H1 (cell line): Measurements from ENCODE around the gene PAGE2B. TPM values are rescaled to one million over a fixed set of nuclear protein-coding genes. Genes with fewer than 3 reads are reported as not detected.

ENCODE experiments used
- CTCF ChIA-PET: fragments of 300-600 bp; sonication (Branson Sonifier 250); formaldehyde crosslinking; loops from one replicate; lab custom pipeline; 2021; ENCODE audit not compliant: partially characterized antibody; lab: Charles Lee
- POLR2A ChIA-PET: fragments of 300-600 bp; sonication (Branson Sonifier 250); formaldehyde crosslinking; loops from one replicate; lab custom pipeline; 2021; ENCODE audit warnings: inconsistent platforms; ENCODE audit not compliant: partially characterized antibody; lab: Charles Lee
- DNase-seq, 2 experiments: peaks; one replicate each; pipeline versions ENCODE4 v3.0.0 to v3.0.0-alpha.2; 2010 to 2022; ENCODE audit warnings: low spot score in 2 of 2, low read depth in 1 of 2, mixed read lengths in 1 of 2
- FAIRE-seq: peaks from 2 replicates; lab custom pipeline; 2011; peaks lifted over from hg19 to GRCh38; lab: Jason Lieb, UNC
- H2AFZ ChIP-seq: 2 replicates; pipeline ENCODE4 v1.8.1; 2012; ENCODE audit warnings: low read length, inconsistent platforms
- H2AK5ac ChIP-seq: 2 replicates; pipeline ENCODE4 v1.6.1; 2013; ENCODE audit warnings: low read depth, low read length
- H2BK120ac ChIP-seq: replicated peaks from 2 replicates; pipeline ENCODE3; 2013; ENCODE audit warnings: low read depth, low read length, inconsistent platforms
- H2BK12ac ChIP-seq: 2 replicates; pipeline ENCODE4 v1.6.1; 2013; ENCODE audit warnings: low read depth, low read length
- H2BK15ac ChIP-seq: 2 replicates; pipeline ENCODE4 v1.6.1; 2013; ENCODE audit warnings: low read length
- H2BK20ac ChIP-seq: 2 replicates; pipeline ENCODE4 v1.6.1; 2013; ENCODE audit warnings: low read length
- H2BK5ac ChIP-seq: 2 replicates; pipeline ENCODE4 v1.6.1; 2013; ENCODE audit warnings: low read depth, low read length
- H3K14ac ChIP-seq: 2 replicates; pipeline ENCODE4 v1.6.1; 2013; ENCODE audit warnings: inconsistent platforms; ENCODE audit not compliant: insufficient read length
- H3K18ac ChIP-seq: 2 replicates; pipeline ENCODE4 v1.6.1; 2013; ENCODE audit warnings: low read length; ENCODE audit errors: extremely low read depth
- H3K23ac ChIP-seq: 2 replicates; pipeline ENCODE4 v1.6.1; 2013; ENCODE audit warnings: inconsistent platforms; ENCODE audit not compliant: insufficient read length
- H3K23me2 ChIP-seq: 2 replicates; pipeline ENCODE4 v1.6.1; 2013; ENCODE audit warnings: low read depth, low read length
- H3K27ac ChIP-seq: 2 replicates; pipeline ENCODE4 v1.6.1; 2011; ENCODE audit warnings: low read depth, low read length, inconsistent platforms
- H3K27me3 ChIP-seq, 4 experiments: replicated peaks in 1 of 4; 1 replicate in 1 of 4; 2 replicates in 3 of 4; pipeline versions ENCODE4 v1.6.1 to v1.8.1; 2011 to 2013; ENCODE audit warnings: low read length in 3 of 4, mild to moderate bottlenecking in 3 of 4, inconsistent platforms in 2 of 4, mixed read lengths in 2 of 4, moderate library complexity in 1 of 4; ENCODE audit not compliant: control insufficient read depth in 3 of 4, insufficient read depth in 3 of 4; ENCODE audit errors: extremely low read depth in 1 of 4
- H3K36me3 ChIP-seq, 4 experiments: 2 replicates each; pipeline versions ENCODE4 v1.6.1 to v1.8.1; 2011 to 2013; ENCODE audit warnings: mild to moderate bottlenecking in 4 of 4, low read length in 3 of 4, moderate library complexity in 2 of 4, control low read depth in 1 of 4, inconsistent platforms in 1 of 4; ENCODE audit not compliant: insufficient read depth in 4 of 4, control insufficient read depth in 2 of 4
- H3K4ac ChIP-seq: replicated peaks from 2 replicates; pipeline ENCODE3; 2013; ENCODE audit warnings: low read length, low read depth, mixed read lengths, inconsistent platforms; ENCODE audit not compliant: insufficient read length
- H3K4me1 ChIP-seq, 4 experiments: replicated peaks in 1 of 4; 1 replicate in 1 of 4; 2 replicates in 3 of 4; pipeline versions ENCODE4 v1.6.1 to v1.8.1; 2011 to 2013; ENCODE audit warnings: low read length in 3 of 4, inconsistent platforms in 2 of 4, mixed read lengths in 1 of 4; ENCODE audit not compliant: insufficient read depth in 4 of 4, control insufficient read depth in 3 of 4
- H3K4me2 ChIP-seq, 2 experiments: 2 replicates each; pipeline versions ENCODE4 v1.6.1 to v1.8.1; 2011 to 2013; ENCODE audit warnings: low read depth in 2 of 2, low read length in 2 of 2, control low read depth in 1 of 2, inconsistent platforms in 1 of 2, mild to moderate bottlenecking in 1 of 2; ENCODE audit not compliant: insufficient read depth in 1 of 2
- H3K4me3 ChIP-seq, 4 experiments: fragments of 200-600, 300-600 bp in 1 of 4; sonication (generic), shearing (Covaris generic), sonication (Bioruptor Twin) in 1 of 4; 2 replicates each; pipeline versions ENCODE4 v1.5.1 to v1.8.1; 2011 to 2016; ENCODE audit warnings: low read length in 4 of 4, low read depth in 3 of 4, control low read depth in 2 of 4, inconsistent platforms in 2 of 4, mild to moderate bottlenecking in 2 of 4, mixed read lengths in 1 of 4, moderate library complexity in 1 of 4; ENCODE audit not compliant: insufficient read depth in 2 of 4; ENCODE audit errors: extremely low read depth in 1 of 4
- H3K56ac ChIP-seq: replicated peaks from 2 replicates; pipeline ENCODE3; 2013; ENCODE audit warnings: low read depth, mild to moderate bottlenecking, mixed read lengths, low read length, inconsistent platforms; ENCODE audit not compliant: insufficient read length
- H3K79me1 ChIP-seq: 2 replicates; pipeline ENCODE4 v1.6.1; 2013; ENCODE audit warnings: low read depth, low read length, control low read depth
- H3K79me2 ChIP-seq, 2 experiments: 2 replicates each; pipeline versions ENCODE4 v1.6.1 to v1.8.1; 2012 to 2013; ENCODE audit warnings: low read length in 2 of 2, mild to moderate bottlenecking in 2 of 2, inconsistent platforms in 1 of 2; ENCODE audit not compliant: insufficient read depth in 2 of 2, control insufficient read depth in 1 of 2
- H3K9ac ChIP-seq, 4 experiments: replicated peaks in 1 of 4; 1 replicate in 1 of 4; 2 replicates in 3 of 4; pipeline versions ENCODE4 v1.6.1 to v1.8.1; 2011 to 2013; ENCODE audit warnings: low read depth in 3 of 4, low read length in 3 of 4, control low read depth in 2 of 4, mild to moderate bottlenecking in 2 of 4, moderate library complexity in 2 of 4, inconsistent platforms in 1 of 4; ENCODE audit errors: extremely low read depth in 1 of 4
- H3K9me3 ChIP-seq, 2 experiments: 2 replicates each; pipeline versions ENCODE4 v1.6.1 to v1.8.1; 2012 to 2013; ENCODE audit warnings: mild to moderate bottlenecking in 2 of 2, moderate library complexity in 2 of 2, control low read depth in 1 of 2, inconsistent platforms in 1 of 2, low read depth in 1 of 2, low read length in 1 of 2, mixed read lengths in 1 of 2; ENCODE audit not compliant: insufficient read depth in 2 of 2
- H4K20me1 ChIP-seq, 2 experiments: replicated peaks in 1 of 2; 2 replicates each; pipeline versions ENCODE3 to v1.8.1; 2011 to 2013; ENCODE audit warnings: inconsistent platforms in 2 of 2, low read length in 2 of 2, mild to moderate bottlenecking in 1 of 2; ENCODE audit not compliant: insufficient read depth in 2 of 2, control insufficient read depth in 1 of 2
- H4K5ac ChIP-seq: 2 replicates; pipeline ENCODE4 v1.6.1; 2013; ENCODE audit warnings: low read length, low read depth, mixed read lengths, inconsistent platforms; ENCODE audit not compliant: insufficient read length
- H4K8ac ChIP-seq: 2 replicates; pipeline ENCODE4 v1.8.0; 2013; ENCODE audit warnings: mild to moderate bottlenecking, moderate library complexity, low read length, inconsistent platforms; ENCODE audit not compliant: insufficient read depth; ENCODE audit errors: extremely low read depth
- H4K91ac ChIP-seq: replicated peaks from 2 replicates; pipeline ENCODE3; 2013; ENCODE audit warnings: low read length, mixed read lengths, inconsistent platforms; ENCODE audit not compliant: insufficient read length
- BCL11A ChIP-seq, 2 experiments: IDR thresholded peaks; one replicate each; pipeline ENCODE4 v1.6.1; 2011; ENCODE audit warnings: low read depth in 2 of 2, low read length in 2 of 2, mild to moderate bottlenecking in 2 of 2
- BRCA1 ChIP-seq: IDR thresholded peaks from 2 replicates; pipeline ENCODE4 v1.6.1; 2012; ENCODE audit warnings: low read depth, low read length, improper control_type of control experiment
- CHD1 ChIP-seq: IDR thresholded peaks from 2 replicates; pipeline ENCODE4 v1.6.1; 2012; ENCODE audit warnings: low read depth, low read length, improper control_type of control experiment
- CREB1 ChIP-seq: IDR thresholded peaks from 2 replicates; pipeline ENCODE4 v1.6.1; 2012; ENCODE audit warnings: inconsistent platforms
- EGR1 ChIP-seq: IDR thresholded peaks from 2 replicates; pipeline ENCODE4 v1.6.1; 2011; ENCODE audit warnings: low read depth, low read length, borderline replicate concordance
- EZH2 ChIP-seq: fragments of 200-600 bp; sonication (generic); IDR thresholded peaks from 2 replicates; pipeline ENCODE4 v1.7.1; 2012; ENCODE audit warnings: low read depth, mild to moderate bottlenecking, moderate library complexity, low read length, inconsistent platforms; ENCODE audit not compliant: severe bottlenecking
- FOSL1 ChIP-seq: IDR thresholded peaks from 2 replicates; pipeline ENCODE4 v1.6.1; 2011; ENCODE audit warnings: mild to moderate bottlenecking, low read depth, low read length, moderate library complexity; ENCODE audit not compliant: insufficient read depth
- POLR2A ChIP-seq, 2 experiments: IDR thresholded peaks; 1 replicate in 1 of 2; 2 replicates in 1 of 2; pipeline ENCODE4 v1.6.1; 2011; ENCODE audit warnings: low read depth in 2 of 2, low read length in 2 of 2, mild to moderate bottlenecking in 2 of 2; ENCODE audit errors: control extremely low read depth in 1 of 2
- RXRA ChIP-seq: IDR thresholded peaks from 2 replicates; pipeline ENCODE4 v1.6.1; 2011; ENCODE audit warnings: low read depth, mild to moderate bottlenecking, low read length, moderate library complexity; ENCODE audit not compliant: insufficient read depth
- SP1 ChIP-seq: IDR thresholded peaks from 2 replicates; pipeline ENCODE4 v1.6.1; 2011; ENCODE audit warnings: low read depth, low read length
- TEAD4 ChIP-seq: IDR thresholded peaks from 2 replicates; pipeline ENCODE4 v1.6.1; 2012; ENCODE audit warnings: low read depth, low read length, inconsistent platforms, mixed read lengths
- ZNF274 ChIP-seq: IDR thresholded peaks from 2 replicates; pipeline ENCODE4 v1.7.0; 2012; ENCODE audit warnings: low read length, borderline replicate concordance; ENCODE audit errors: extremely low read depth
- WGBS, 2 experiments: shearing (Covaris generic) in 1 of 2; methylation state at CpG; one replicate each; pipeline versions ENCODE4 v1.1.6 to v1.1.7; 2013 to 2015; ENCODE audit warnings: low lambda C conversion rate in 2 of 2, mixed read lengths in 2 of 2, inconsistent platforms in 1 of 2, low coverage in 1 of 2, missing lambda C conversion rate in 1 of 2; ENCODE audit not compliant: insufficient replicate concordance in 2 of 2, insufficient coverage in 1 of 2, insufficient read length in 1 of 2; ENCODE audit errors: extremely low coverage in 1 of 2, missing lambda C conversion rate in 1 of 2; 5-methylcytosine and 5-hydroxymethylcytosine counted together
- polyA plus RNA-seq, 7 experiments: library from polyadenylated mRNA; depleted of rRNA in 3 of 7; stranded (reverse) in 5 of 7; unstranded in 2 of 7; fragments of >200 nt in 5 of 7; fragments of 200-250 nt in 2 of 7; gene quantifications; 1 replicate in 5 of 7; 2 replicates in 1 of 7; 4 replicates in 1 of 7; pipeline versions ENCODE4 v1.2.1 to v1.2.3, GENCODE V29; 2011 to 2013; ENCODE audit warnings: missing spikeins in 2 of 7, mixed read lengths in 2 of 7
- total RNA-seq: library from RNA; stranded (reverse); fragmentation: NEBNext Ultra II Directional; extraction: Animal tissue kit (Norgen Biotek cat#: 25700); gene quantifications from 2 replicates; pipeline ENCODE4 v1.2.1, GENCODE V29; 2021

The PAGE2B gene
- total and polyA plus RNA-seq, 2 of the 8 experiments (the other 6 are each of a cell fraction or from before 2014, with no cell fraction given), result not detected

DNA sequence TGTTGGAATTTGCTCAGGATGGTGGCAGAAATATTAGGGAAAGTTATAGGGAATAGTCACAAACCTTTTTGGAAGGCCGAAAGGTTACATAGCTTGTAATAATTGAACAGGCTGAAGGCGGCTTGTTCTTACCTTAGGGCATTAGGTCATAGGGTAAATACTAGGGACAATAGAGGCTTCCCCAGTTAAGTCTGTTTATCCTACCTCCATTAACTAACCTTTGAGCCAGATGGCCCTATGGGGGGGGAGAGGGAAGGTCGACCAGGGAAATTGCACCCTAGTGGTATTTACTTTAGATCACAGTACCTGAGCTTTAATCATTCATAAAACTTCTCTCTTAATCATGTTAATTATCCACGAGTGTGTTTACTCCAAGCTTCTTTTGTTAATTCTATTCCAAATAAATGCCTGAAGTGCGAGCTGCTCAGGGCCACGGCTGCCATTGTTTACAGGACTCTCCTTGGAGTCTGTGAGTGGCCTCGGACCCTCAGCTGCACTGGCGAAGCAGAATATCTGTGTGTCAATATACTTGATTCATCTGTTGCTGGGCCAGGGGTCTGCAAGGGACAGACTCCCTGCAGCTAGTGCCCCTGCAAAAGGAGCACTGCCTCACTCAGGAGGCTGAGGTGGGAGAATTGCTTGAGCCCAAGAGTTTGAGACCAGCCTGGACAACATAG, 36.9 kb downstream of the PAGE2B start:
- Histone ChIP-seq H3K4me1 (no peaks in the 10 kb centered on the region), H3K9me3 (peaks cover 0 to 2% of the 10 kb centered on the region in 2 experiments; a peak in 1 of 4 replicates), H4K8ac (no peak overlapping the region), H3K23me2 (no peaks in the 10 kb centered on the region), H2BK5ac (no peak overlapping the region), H3K14ac (no peak overlapping the region), H3K4me3 (no peak overlapping the region), H3K27me3 (no peaks in the 10 kb centered on the region), H3K23ac (no peak overlapping the region), H4K5ac (no peak overlapping the region), H3K18ac (no peak overlapping the region), H3K79me1 (no peaks in the 10 kb centered on the region), H2BK12ac (no peak overlapping the region), H2BK15ac (no peak overlapping the region), H4K91ac (no peak overlapping the region), H3K4me2 (no peak overlapping the region), H3K56ac (no peak overlapping the region), H2AK5ac (no peak overlapping the region), H3K9ac (no peak overlapping the region), H3K27ac (no peak overlapping the region), H2BK120ac (no peak overlapping the region), H2AFZ (no peak overlapping the region), H3K36me3 (no peaks in the 10 kb centered on the region), H2BK20ac (no peak overlapping the region), H4K20me1 (no peaks in the 10 kb centered on the region), H3K79me2 (no peaks in the 10 kb centered on the region), H3K4ac (no peak overlapping the region)
- POLR2A ChIA-PET, result no interaction called here
- CTCF ChIA-PET, result no interaction called here
- 88% methylated on average over 7 of the region's 8 CpGs; no CpG with 5 or more reads in 1 of the 2 experiments for WGBS, 2 experiments
- FAIRE-seq (no peak), DNase-seq (no peak)
- no peak for TF ChIP-seq EGR1
- no peak for TF ChIP-seq EZH2
- TF ChIP-seq POLR2A (IDR thresholded peaks at IDR 0.05; ENCODE audit: control extremely low read depth in 1 of 2, low read depth in 2 of 2, low read length in 2 of 2), result no peak
- no peak for TF ChIP-seq CREB1
- TF ChIP-seq CHD1, result no peak
- TF ChIP-seq TEAD4, result no peak
- TF ChIP-seq BRCA1, result no peak
- TF ChIP-seq RXRA, result no peak
- no peak for TF ChIP-seq ZNF274
- TF ChIP-seq BCL11A (IDR thresholded peaks at IDR 0.05; ENCODE audit: low read depth in 2 of 2, low read length in 2 of 2), result no peak
- no peak for TF ChIP-seq SP1
- no peak for TF ChIP-seq FOSL1
